Mammary epithelial cell (primary cell): Measurements from ENCODE around the gene GRID1.

Source experiments
- CTCF ChIP-seq, 2 donors: IDR thresholded peaks in 1 of 2; conservative IDR thresholded peaks in 1 of 2; 2 replicates each; pipeline ENCODE4 v1.5.1; 2011 to 2012; ENCODE audit warnings: inconsistent platforms in 2 of 2, low read length in 2 of 2, mild to moderate bottlenecking in 2 of 2, control low read depth in 1 of 2, low read depth in 1 of 2; ENCODE audit not compliant: insufficient read depth in 1 of 2; ENCODE audit errors: extremely low read depth in 1 of 2
- EZH2 ChIP-seq: IDR thresholded peaks from 2 replicates; pipeline ENCODE4 v1.6.1; 2012; ENCODE audit warnings: low read length, inconsistent platforms, borderline replicate concordance

- no peak for TF ChIP-seq CTCF (conservative IDR thresholded peaks at IDR 0.05 in 1 of 2, IDR thresholded peaks at IDR 0.05 in 1 of 2; ENCODE audit: extremely low read depth in 1 of 2, insufficient read depth in 1 of 2, low read depth in 1 of 2, low read length in 2 of 2)
- TF ChIP-seq EZH2: no peak
Observed at GRCh38 chr10:86057708-86058107, 308.9 kb downstream of the GRID1 start.
